GM10266 (cell line): ENCODE results near the gene CASQ1.

ENCODE experiments used
- DNase-seq: peaks from one replicate; pipeline ENCODE4 v3.0.0; 2012; ENCODE audit errors: extremely low spot score
- CTCF ChIP-seq: IDR thresholded peaks from 2 replicates; pipeline ENCODE4 v1.5.1; 2012; ENCODE audit warnings: mild to moderate bottlenecking, low read depth; ENCODE audit not compliant: control insufficient read depth, insufficient read depth; ENCODE audit errors: missing control alignments

CASQ1 gene

GRCh38 chr1:160217481-160218051 lies 27.2 kb downstream of the CASQ1 start:
- TF ChIP-seq CTCF: no peak
- DNase-seq: no peak

GRCh38 chr1:160219062-160219929 lies 28.9 kb downstream of the CASQ1 start:
- TF ChIP-seq CTCF: peak; percentile 28
- no peak for DNase-seq

- DNase-seq: no peak
- no peak for TF ChIP-seq CTCF
Observed at GRCh38 chr1:160220301-160220700, 29.9 kb downstream of the CASQ1 start.

GRCh38 chr1:160221089-160221488 lies 30.7 kb downstream of the CASQ1 start:
- no peak for DNase-seq
- TF ChIP-seq CTCF: no peak

- DNase-seq: no peak
- TF ChIP-seq CTCF: no peak
Observed at GRCh38 chr1:160222546-160222945, 32.2 kb downstream of the CASQ1 start.

GRCh38 chr1:160224606-160225005 lies 34.2 kb downstream of the CASQ1 start:
- no peak for DNase-seq
- TF ChIP-seq CTCF: no peak

- no peak for DNase-seq
- TF ChIP-seq CTCF: no peak
Observed at GRCh38 chr1:160225345-160225744, 35.0 kb downstream of the CASQ1 start.
